Epithelial cell of proximal tubule (primary cell): ENCODE results near the gene NAA15. TPM values are rescaled to one million over a fixed set of nuclear protein-coding genes. Genes with fewer than 3 reads are reported as not detected.

Experiments used
- DNase-seq: peaks from one replicate; pipeline ENCODE4 v3.0.0-alpha.2; 2011; ENCODE audit warnings: low read depth
- H3K4me3 ChIP-seq: 2 replicates; pipeline ENCODE4 v1.5.1; 2011; ENCODE audit warnings: low read depth, mild to moderate bottlenecking, low read length
- total RNA-seq: library from RNA; depleted of rRNA; stranded (reverse); fragments of >200 nt; gene quantifications from 2 replicates; pipeline ENCODE4 v1.2.3, GENCODE V29; 2015
- TF ChIP-seq, protein P1 (sequence below): conservative IDR thresholded peaks from 2 replicates; pipeline ENCODE4 v1.5.1; 2012; ENCODE audit warnings: low read depth, mild to moderate bottlenecking, low read length

NAA15 gene
- total RNA-seq, 1 donor from 2014 or later, result 33.7 TPM

DNA sequence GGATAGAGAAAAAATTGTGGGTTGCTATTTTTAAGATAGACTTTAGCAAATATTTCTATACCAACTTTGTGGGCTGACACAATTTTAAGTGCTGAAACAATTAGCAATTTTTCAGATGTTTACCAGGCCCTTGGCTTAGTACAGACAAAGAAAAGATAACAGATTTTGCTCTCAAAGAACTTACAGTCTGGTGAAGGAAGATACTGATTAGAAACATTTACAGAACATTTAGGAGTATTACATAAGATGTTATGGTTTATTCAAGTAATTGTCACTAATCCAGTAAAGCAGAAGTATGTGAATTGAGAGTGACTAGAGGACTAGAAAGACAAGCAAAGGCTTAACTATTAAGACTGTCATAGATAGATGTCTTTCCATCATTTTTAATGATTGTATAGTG lies 36.3 kb downstream of the NAA15 start:
- no peak overlapping the region for H3K4me3 ChIP-seq
- TF ChIP-seq, protein P1, sequence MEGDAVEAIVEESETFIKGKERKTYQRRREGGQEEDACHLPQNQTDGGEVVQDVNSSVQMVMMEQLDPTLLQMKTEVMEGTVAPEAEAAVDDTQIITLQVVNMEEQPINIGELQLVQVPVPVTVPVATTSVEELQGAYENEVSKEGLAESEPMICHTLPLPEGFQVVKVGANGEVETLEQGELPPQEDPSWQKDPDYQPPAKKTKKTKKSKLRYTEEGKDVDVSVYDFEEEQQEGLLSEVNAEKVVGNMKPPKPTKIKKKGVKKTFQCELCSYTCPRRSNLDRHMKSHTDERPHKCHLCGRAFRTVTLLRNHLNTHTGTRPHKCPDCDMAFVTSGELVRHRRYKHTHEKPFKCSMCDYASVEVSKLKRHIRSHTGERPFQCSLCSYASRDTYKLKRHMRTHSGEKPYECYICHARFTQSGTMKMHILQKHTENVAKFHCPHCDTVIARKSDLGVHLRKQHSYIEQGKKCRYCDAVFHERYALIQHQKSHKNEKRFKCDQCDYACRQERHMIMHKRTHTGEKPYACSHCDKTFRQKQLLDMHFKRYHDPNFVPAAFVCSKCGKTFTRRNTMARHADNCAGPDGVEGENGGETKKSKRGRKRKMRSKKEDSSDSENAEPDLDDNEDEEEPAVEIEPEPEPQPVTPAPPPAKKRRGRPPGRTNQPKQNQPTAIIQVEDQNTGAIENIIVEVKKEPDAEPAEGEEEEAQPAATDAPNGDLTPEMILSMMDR, result no peak
- DNase-seq, result no peak

DNA sequence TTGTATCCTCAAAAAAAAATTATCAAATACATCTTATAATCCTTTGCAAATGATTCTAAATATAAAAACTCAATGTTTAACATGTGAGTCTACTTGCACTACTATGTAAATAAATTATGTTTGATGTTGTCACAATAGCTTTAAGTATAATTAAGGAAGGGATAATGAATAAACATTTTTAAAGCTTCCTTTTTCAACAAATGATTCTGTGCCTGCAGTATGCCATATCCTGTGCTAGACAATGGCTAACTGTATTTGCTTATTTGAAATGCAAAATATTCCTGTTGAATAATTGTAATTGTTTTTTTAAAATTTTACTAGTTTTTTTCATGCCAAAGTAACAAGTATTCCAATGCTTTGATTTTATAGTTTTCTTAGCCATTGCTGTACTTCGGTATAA lies 60.0 kb downstream of the NAA15 start:
- H3K4me3 ChIP-seq, result no peak overlapping the region
- no peak for DNase-seq
- TF ChIP-seq, protein P1, result no peak

DNA sequence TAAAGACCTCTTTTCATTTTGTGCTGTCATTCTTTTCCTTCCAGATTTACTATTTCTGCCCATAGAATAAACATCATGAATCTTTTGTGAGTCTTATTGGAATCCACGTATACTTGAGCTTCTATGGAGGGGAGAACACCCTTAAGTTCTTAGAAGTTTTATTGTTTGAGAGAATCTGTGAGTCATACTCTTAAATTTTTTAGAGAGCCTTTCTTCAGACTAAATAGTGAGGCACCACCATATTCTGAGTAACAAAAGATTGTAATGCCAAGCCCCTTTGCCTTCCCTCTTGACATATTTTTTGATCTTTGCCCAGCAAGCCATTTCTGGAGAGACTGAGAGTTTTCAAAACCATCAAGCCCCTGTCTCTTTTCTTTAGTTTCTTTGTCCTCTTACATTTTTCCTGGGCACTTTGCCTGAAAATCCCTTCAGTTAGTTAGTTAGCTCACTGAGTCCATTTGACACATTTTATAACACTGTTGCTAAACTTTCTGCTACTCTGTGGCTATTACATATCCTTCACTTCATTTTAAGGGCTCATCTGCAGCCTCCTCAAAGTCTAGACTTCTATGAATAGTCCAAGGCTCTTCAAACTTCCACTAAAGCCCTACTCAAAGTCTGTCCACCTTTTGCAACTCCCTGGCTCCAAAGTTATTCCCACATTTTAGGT lies 66.3 kb downstream of the NAA15 start:
- DNase-seq, result no peak
- TF ChIP-seq, protein P1, result no peak
- H3K4me3 ChIP-seq, result no peak overlapping the region

DNA sequence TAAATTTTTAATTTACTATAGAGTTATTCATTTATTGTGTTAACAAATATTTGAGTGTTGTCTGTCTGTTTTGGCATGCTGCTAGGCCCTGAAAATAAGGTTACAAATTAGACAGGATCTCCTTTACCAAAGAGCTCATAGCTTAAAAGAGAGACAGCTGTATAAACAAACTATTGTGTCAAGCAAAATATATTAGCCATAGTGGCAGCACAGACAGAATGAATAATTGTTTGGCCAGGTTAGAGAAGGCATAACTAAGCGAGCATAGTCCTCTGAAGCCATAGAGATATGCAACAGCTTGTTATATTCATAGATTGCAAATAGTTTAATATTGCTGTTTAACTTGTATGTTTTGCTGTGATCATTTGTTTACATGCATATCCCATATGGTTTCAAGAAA lies 67.7 kb downstream of the NAA15 start:
- H3K4me3 ChIP-seq, result no peak overlapping the region
- TF ChIP-seq, protein P1, result no peak
- DNase-seq, result no peak

DNA sequence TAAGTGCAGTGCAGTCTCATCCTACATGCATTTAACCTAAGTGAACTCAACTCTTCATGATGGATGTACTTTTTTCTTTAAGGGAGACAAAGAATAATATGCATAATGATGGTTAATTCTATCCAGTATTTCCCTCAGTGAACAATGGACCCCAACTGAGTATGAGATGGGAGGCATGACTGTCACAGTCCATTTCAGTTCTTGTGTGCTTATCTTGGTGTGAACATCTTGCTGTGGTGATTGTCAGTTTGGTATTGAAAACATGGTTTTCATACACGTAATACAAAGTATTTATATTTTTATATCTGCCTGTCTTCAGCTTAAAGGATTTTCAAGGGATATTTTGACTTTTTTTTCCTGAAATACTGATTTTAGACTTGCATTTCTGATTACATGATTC lies 72.9 kb downstream of the NAA15 start:
- TF ChIP-seq, protein P1, result no peak
- DNase-seq, result no peak
- H3K4me3 ChIP-seq, result no peak overlapping the region

DNA sequence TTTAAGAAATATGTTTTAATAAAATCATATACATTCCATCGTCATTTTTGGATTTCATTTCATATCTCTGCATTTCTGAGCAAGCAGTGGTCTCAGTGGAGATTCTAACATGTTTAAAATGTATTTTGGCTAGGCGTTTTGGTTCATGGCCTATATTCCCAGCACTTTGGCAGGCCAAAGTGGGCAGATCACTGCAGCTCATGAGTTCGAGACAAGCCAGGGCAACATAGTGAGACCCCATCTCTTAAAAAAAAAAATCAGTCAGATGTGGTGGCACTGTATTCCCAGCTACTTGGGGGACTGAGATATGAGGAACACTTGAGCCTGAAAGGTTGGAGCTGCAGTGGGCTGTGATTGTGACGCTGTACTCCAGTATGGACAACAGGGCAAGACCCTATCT lies 85.1 kb downstream of the NAA15 start:
- no peak overlapping the region for H3K4me3 ChIP-seq
- TF ChIP-seq, protein P1, result no peak
- no peak for DNase-seq

DNA sequence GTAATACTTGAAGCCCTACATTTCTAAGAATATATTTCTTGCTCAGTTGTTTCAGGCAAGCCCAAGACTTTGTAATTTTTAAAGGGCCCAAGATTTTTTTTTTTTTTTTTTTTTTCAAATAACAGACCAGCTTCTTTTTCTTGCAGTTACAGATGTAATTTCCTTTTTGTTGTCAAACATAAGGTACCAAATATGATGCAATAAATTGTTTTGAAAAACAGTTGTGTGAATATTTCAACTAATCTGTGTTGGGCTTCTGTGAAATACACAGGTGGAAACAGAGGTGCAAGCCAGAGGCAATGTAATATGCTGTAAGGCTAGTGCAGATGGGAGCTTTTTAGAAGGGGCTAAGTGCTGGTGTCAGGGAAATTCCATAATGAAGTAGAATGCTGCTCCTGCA lies 87.8 kb downstream of the NAA15 start:
- no peak overlapping the region for H3K4me3 ChIP-seq
- TF ChIP-seq, protein P1, result no peak
- DNase-seq, result no peak
